HL-60 (cell line): ENCODE measurements around the gene NDUFA11.
"Not testable (repeated sequence)": the region's sequence is repeated elsewhere in the genome, so short reads cannot be mapped to it uniquely, and the experiment has no call there.

Experiments used
- DNase-seq, 2 experiments: peaks; one replicate each; pipeline ENCODE4 v3.0.0-alpha.2; 2010 to 2020; ENCODE audit warnings: low read depth in 1 of 2, low spot score in 1 of 2
- H3K27ac ChIP-seq: fragments of 250-450 bp; sonication (Bioruptor Pico); replicated peaks from 2 replicates; pipeline ENCODE4 v1.5.1; 2020; ENCODE audit warnings: mild to moderate bottlenecking, moderate library complexity
- H3K27me3 ChIP-seq: fragments of 250-450 bp; sonication (Bioruptor Pico); 2 replicates; pipeline ENCODE4 v1.5.1; 2021; ENCODE audit warnings: mild to moderate bottlenecking, moderate library complexity; ENCODE audit not compliant: insufficient read depth, poor library complexity, severe bottlenecking
- H3K4me3 ChIP-seq: replicated peaks from 2 replicates; pipeline ENCODE4 v1.5.1; 2011; ENCODE audit warnings: mild to moderate bottlenecking, control low read depth, low read length; ENCODE audit not compliant: insufficient read depth
- GABPA ChIP-seq: IDR thresholded peaks from 2 replicates; pipeline ENCODE4 v1.6.1; 2012; ENCODE audit warnings: low read depth
- POLR2AphosphoS5 ChIP-seq: IDR thresholded peaks from 2 replicates; pipeline ENCODE4 v1.6.1; 2012; ENCODE audit warnings: low read depth
- SPI1 ChIP-seq: IDR thresholded peaks from 2 replicates; pipeline ENCODE4 v1.6.1; 2012; ENCODE audit warnings: low read depth, mild to moderate bottlenecking, borderline replicate concordance
- TF ChIP-seq, protein P1 (sequence below): IDR thresholded peaks from one replicate; pipeline ENCODE4 v1.5.1; 2011; ENCODE audit warnings: low read length, control low read depth, inconsistent platforms; ENCODE audit not compliant: insufficient read depth
- TF ChIP-seq, protein P2 (sequence below): IDR thresholded peaks from 2 replicates; pipeline ENCODE4 v1.6.1; 2012; ENCODE audit warnings: low read depth; ENCODE audit not compliant: insufficient replicate concordance

Gene NDUFA11

DNA sequence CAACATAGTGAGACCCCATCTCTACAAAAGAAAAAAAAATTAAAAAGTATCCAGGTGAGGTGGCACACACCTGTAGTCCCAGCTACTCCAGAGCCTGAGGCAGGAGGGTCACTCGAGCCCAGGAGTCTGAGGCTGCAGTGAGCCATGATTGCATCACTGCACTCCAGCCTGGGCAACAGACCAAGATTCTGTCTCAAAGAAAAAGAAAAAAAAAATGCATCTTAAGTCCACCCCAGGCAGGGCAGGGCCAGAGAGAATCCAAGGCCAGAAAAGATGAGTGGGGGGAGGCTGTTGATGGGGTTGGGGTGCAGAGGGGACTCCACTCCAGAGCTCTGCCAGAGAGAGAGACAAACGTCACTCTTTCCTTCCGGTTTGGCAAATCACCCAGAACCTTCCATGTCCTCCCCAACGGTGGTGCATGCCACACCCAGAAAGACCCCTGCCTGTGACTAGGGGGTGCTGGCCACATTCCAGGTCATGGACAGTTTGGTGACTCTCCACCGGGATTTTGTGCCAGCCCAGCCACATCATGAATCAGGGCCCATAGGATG, 52.8 kb downstream of the NDUFA11 start:
- no peak for DNase-seq
- Histone ChIP-seq H3K27ac (no peak overlapping the region), H3K4me3 (no peak overlapping the region), H3K27me3 (no peaks in the 10 kb centered on the region)
- TF ChIP-seq POLR2AphosphoS5: no peak
- TF ChIP-seq SPI1: no peak
- TF ChIP-seq, protein P1, sequence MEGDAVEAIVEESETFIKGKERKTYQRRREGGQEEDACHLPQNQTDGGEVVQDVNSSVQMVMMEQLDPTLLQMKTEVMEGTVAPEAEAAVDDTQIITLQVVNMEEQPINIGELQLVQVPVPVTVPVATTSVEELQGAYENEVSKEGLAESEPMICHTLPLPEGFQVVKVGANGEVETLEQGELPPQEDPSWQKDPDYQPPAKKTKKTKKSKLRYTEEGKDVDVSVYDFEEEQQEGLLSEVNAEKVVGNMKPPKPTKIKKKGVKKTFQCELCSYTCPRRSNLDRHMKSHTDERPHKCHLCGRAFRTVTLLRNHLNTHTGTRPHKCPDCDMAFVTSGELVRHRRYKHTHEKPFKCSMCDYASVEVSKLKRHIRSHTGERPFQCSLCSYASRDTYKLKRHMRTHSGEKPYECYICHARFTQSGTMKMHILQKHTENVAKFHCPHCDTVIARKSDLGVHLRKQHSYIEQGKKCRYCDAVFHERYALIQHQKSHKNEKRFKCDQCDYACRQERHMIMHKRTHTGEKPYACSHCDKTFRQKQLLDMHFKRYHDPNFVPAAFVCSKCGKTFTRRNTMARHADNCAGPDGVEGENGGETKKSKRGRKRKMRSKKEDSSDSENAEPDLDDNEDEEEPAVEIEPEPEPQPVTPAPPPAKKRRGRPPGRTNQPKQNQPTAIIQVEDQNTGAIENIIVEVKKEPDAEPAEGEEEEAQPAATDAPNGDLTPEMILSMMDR: no peak
- no peak for TF ChIP-seq GABPA
- TF ChIP-seq, protein P2, sequence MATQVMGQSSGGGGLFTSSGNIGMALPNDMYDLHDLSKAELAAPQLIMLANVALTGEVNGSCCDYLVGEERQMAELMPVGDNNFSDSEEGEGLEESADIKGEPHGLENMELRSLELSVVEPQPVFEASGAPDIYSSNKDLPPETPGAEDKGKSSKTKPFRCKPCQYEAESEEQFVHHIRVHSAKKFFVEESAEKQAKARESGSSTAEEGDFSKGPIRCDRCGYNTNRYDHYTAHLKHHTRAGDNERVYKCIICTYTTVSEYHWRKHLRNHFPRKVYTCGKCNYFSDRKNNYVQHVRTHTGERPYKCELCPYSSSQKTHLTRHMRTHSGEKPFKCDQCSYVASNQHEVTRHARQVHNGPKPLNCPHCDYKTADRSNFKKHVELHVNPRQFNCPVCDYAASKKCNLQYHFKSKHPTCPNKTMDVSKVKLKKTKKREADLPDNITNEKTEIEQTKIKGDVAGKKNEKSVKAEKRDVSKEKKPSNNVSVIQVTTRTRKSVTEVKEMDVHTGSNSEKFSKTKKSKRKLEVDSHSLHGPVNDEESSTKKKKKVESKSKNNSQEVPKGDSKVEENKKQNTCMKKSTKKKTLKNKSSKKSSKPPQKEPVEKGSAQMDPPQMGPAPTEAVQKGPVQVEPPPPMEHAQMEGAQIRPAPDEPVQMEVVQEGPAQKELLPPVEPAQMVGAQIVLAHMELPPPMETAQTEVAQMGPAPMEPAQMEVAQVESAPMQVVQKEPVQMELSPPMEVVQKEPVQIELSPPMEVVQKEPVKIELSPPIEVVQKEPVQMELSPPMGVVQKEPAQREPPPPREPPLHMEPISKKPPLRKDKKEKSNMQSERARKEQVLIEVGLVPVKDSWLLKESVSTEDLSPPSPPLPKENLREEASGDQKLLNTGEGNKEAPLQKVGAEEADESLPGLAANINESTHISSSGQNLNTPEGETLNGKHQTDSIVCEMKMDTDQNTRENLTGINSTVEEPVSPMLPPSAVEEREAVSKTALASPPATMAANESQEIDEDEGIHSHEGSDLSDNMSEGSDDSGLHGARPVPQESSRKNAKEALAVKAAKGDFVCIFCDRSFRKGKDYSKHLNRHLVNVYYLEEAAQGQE: no peak

DNA sequence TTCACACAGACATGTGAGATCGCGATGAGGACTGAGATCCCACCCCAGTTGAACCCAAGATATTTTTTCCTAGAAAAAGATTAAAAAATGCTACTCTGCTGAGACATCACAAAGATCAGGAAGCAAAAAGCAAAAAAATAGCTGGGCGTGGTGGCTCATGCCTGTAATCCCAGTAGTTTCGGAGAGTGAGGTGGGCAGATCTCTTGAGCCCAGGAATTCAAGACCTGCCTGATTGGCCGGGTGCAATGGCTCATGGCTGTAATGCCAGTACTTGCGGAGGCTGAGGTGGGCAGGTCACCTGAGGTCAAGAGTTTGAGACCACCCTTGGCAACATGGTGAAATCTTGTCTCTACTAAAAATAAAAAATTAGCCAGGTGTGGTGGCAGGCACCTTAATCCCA, 53.4 kb downstream of the NDUFA11 start:
- DNase-seq: no peak
- no peak for TF ChIP-seq POLR2AphosphoS5
- Histone ChIP-seq H3K27ac (no peak overlapping the region), H3K4me3 (no peak overlapping the region), H3K27me3 (no peaks in the 10 kb centered on the region)

DNA sequence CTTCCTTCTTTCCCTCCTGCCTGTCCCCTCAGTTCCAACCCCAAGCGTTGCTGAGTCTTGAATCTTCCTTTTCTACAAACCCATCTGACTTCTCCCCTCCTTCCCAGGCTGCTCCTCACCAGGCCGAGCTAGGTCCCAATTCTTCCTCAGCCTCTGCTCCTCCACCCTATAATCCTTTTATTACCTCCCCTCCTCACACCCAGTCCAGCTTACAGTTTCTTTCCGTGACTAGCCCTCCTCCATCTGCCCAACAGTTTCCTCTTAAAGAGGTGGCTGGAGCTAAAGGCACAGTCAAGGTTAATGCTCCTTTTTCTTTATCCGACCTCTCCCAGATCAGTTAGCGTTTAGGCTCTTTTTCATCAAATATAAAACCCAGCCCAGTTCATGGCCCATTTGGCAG, 55.0 kb downstream of the NDUFA11 start:
- not testable (repeated sequence) for H3K4me3 ChIP-seq, H3K27me3 ChIP-seq, H3K27ac ChIP-seq, DNase-seq

DNA sequence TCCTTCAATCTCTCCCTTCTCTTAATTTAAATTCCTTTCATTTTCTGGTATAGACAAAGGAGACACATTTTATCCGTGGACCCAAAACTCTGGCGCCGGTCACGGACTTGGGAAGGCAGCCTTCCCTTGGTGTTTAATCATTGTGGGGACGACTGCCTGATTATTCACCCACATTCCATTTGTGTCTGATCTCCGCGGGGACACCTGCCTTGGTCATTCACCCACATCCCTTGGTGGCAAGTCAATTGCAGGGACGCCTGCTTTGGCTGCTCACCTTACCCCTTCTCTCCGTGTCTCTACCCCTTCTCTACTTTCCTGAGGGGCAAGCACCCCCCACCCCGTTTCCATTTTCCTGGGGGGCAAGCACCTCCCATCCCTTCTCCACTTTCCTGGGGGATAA, 55.7 kb downstream of the NDUFA11 start:
- not testable (repeated sequence) for H3K4me3 ChIP-seq, DNase-seq, H3K27me3 ChIP-seq, H3K27ac ChIP-seq
